HG02870 (cell line): ENCODE measurements around the gene ITSN1.

Experiments used
- ATAC-seq: cut with Tn5 transposase; IDR thresholded peaks from one replicate; pipeline ENCODE4 v1.9.1; 2021; ENCODE audit warnings: mild to moderate bottlenecking, moderate library complexity; ENCODE audit not compliant: unreplicated experiment

ITSN1 gene

DNA sequence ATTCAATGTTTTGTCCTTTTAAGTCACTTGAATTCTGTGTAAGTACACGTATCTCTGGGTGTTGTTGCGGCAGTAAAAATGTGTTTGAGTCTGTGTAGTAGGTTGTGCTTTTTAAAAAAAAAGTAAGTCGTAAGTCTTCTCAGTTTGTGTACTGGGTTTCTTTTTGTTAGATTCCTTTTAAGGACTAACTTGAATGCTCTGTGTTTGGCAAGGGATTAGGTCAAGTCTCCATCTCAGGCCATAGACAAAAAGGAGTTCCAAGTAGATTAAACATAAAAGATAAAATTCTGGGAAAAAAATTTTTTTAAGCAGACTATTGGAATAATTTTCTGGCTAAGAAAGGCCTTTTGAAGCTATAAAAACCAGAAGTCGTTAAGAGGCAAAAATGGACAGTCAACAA lies 160.2 kb downstream of the ITSN1 start:
- no peak for ATAC-seq

DNA sequence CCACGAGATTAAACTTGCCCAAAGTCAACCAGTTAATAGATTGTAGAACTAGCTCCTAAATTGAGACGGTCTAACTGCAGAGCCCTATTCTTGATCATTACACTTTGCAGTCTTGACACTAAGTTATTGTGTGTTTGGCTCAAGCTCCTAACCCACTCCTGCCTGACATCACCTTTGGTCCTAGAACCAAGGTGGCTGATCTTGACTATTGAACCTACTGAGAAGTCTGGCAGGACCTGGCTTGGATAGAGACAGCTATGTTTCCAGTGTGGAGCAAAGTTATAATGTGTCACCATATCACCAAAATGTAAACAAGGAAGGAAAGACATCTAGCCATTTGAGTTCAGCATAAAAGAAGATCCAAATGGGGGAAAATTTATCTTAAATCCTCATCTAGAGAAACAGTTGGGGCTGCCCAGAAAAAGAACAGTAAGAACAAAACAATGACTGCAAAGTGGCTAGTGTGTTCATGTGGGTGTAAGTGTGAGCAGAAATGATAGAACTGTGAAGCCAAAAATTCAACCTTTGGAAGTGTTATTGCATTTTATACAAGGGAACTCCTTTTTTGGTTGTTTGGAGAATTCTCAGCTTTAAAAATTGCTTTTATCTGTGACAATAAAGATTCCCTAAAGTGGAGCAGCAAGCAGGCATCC lies 166.5 kb downstream of the ITSN1 start:
- ATAC-seq: no peak

DNA sequence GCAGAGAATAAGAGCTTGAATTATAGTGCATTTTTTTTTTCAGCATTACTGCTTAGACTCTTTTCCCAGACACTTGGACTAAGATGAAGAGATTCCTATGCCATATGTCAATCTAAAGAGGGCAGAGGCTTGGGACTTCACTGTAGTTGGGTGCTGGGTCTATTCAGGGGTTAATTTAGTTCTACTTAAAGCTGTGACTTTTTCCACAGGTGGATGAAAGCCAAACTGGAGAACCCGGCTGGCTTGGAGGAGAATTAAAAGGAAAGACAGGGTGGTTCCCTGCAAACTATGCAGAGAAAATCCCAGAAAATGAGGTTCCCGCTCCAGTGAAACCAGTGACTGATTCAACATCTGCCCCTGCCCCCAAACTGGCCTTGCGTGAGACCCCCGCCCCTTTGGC lies 168.5 kb downstream of the ITSN1 start:
- ATAC-seq: no peak

DNA sequence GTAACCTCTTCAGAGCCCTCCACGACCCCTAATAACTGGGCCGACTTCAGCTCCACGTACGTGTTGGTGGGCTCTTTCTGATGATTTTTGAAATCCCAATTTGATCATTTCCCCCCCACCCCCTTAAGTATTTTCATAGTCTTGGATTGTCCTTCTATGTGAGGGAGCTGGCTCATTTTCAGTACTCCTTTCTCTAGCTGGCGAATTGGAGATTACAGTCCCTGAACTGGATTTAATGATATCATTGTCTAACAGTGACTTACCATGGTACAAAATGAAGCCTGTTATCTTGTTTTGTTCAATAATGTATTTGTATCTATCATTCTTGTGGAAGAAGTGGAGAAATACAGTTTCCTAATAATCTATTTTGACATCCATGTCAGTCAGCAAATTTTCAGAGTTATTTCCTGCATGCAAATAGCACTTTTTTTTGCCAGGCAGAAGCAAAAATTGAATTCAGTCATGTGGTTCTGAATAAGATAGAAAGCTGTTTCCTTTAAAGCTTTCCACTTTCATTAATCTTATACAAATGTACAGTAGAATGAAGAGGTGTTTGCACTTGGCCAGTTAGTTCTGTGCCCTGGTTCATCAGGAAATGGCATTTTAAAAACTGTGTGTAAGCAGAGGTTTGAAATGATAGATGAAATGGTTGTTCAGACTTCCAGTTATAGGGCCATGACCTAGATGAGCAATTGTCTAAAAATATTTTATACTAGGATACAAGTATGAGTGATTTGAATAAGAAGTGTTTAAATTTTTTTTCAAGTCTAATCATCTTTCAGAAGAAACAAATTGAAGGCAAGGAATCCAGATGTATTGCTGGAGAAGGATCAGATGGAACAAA lies 169.1 kb downstream of the ITSN1 start:
- ATAC-seq: no peak

- no peak for ATAC-seq
These were observed 171.6 kb downstream of the ITSN1 start for GRCh38 chr21:33813832-33814365.

- no peak for ATAC-seq
These were observed 172.9 kb downstream of the ITSN1 start for GRCh38 chr21:33815143-33815707.

DNA sequence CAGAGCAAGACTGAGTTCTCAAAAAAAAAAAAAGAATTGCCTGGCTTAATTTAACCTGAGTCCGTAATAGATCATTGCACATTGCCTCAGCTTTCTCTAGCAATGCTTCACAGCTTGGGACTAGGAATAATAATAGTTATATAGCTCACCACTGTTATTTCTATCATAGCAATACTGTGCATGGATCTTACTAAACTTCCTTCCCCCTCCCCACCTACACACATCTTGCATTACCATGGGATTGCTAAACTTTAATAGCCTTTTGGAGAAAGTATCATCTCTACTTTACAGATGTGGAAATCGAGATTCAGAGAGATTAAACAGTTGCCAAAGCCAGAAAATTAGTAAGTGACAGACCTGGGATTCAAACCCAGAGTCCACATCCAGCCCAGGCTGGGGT lies 173.9 kb downstream of the ITSN1 start:
- ATAC-seq: no peak

DNA sequence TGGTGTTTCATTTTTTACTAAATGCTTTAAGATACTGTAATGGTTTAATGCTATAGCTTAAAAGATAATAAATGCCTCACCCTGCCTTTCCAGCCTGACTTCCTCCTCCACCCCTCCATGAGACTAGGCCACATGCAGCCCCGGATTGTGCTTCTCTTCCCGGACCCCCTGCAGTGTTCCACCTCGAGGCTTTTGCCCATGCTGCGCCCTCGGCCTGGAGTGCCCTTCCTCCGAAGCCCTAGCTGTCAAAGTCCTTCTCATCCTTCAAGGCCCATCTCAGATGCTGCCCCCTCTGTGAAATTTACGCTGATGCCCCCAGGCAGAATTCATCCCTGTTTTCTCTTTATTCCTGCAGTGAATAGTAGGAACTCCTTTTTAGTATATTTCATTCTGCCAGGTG lies 174.8 kb downstream of the ITSN1 start:
- ATAC-seq: no peak

DNA sequence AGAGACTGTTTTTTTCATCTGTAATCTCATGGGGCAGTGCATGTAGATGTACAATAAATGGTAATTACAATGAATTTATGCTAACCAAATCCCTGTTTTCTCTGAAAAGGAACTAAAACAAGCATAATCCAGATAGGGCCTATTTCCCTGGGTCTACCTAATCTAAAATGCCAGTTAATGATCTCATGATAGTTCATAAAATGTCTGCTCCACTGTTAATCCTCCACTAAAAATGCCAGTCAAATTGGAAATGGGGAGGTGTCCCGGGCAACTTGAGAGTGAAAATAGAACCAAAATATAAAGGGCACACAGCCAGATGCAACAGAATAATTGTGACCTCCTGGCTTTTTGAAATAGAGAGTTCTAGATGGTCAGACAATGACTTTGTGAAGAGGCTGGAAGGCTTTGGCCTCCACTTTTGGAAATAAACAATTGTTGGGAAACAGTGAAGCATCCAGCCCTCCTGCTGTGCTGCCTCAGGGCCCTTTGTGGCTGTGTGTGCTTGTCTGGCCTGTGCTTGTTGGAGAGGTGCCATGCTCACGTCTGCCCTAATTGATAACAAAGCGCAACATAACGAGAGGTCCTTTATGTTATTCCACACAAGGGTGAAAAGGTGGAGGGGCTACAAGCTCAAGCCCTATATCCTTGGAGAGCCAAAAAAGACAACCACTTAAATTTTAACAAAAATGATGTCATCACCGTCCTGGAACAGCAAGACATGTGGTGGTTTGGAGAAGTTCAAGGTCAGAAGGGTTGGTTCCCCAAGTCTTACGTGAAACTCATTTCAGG lies 175.6 kb downstream of the ITSN1 start:
- ATAC-seq: no peak

GRCh38 chr21:33820230-33820770 lies 178.0 kb downstream of the ITSN1 start:
- ATAC-seq: no peak

GRCh38 chr21:33820798-33821197 lies 178.5 kb downstream of the ITSN1 start:
- no peak for ATAC-seq

DNA sequence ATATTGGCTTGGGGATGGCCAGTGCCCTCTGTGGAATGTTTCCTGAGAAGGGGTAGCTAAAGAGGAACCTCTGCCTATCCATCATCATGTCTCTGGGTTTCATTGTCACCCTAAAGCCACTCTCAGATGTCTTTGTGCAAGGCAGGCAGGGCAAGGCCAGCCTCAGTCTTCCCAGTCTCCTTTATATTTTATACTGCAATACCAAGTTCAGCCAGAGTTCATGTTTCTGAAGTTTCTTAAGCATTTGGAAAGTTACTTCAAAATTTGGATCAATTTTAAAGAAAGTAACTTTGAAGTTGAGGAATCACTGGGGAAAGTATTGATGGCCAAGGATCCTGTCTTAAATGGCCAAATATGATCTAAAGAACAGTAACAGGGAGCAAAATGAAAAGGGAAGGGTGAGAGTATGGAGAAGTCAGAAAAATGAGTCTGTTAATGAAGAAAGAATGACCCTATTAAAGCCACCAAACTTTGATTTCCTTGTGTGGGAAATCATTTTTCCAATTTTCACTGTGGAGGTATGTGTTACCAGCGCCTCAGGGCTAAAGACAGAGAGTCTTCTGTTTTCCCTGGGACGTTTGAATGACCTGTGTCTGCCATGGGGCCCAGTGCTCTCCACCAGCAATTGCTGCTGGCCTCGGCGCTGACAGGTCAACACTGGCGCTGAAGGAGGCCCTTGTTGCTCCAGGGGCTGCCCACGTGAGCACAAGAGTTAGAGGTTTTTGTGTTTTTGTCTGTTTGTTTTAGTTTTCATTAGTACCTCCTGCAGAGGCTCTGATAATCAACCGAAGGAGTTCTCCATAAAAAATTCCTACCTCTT lies 179.4 kb downstream of the ITSN1 start:
- ATAC-seq: no peak

- ATAC-seq: no peak
These were observed 182.0 kb downstream of the ITSN1 start for GRCh38 chr21:33824156-33824941.

DNA sequence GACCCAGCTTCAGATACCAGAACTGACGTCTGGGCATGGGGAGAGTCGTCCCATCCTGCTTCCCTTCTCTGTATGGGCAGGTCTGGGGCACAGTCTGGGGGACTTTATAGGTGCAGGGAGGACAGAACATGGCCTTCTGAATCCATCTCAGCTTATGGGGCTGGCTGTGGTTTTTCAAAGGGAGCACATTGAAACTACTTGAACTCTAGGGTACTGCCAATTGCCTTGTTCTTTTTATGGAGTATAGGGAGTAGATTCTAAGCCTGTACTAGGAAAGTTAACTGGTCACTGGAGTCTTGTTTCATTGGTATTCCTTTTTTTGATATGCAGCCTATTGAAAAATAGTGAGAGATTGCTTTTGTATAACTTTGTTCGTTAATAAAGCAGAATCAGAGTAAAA lies 183.1 kb downstream of the ITSN1 start:
- ATAC-seq: no peak

DNA sequence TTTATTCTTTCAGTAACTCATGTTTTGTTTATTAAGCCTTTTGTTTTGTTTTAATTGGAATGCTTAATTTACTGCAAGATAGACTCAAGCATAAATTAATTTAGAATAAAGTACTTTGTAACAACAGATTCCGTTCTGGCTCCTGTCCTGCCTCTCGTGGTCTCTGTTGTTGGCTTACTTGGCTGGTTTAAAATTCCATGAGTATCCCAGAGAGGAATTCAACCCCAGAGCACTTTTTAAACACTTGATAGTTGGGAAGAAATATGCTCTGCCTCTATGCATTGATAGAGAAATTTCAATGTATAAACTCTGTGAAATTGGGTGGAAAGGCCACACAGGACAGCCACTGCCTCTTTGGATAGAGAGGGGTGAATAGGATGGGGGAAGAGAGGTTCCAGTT lies 183.6 kb downstream of the ITSN1 start:
- no peak for ATAC-seq

- ATAC-seq: no peak
These were observed 185.8 kb downstream of the ITSN1 start for GRCh38 chr21:33828083-33828482.

DNA sequence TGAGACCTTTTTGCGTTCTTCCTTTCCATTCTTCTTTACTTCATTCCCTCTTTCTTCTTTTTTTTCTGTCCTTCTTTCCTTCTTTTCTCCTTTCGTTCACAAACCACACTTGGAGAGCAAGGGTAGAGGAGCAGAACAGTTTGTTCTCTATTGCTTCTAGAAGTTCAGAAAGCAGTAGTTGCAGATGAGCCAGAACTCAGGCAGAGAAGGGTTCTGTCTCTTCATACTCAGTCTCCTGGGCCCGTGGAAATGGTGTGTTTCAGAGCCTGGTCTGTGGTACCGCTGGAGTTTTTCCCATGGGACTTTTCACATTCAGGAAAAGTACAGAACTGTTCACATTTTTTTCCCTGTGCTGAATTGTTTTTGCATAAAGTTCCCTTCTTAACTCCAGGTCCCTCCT lies 186.3 kb downstream of the ITSN1 start:
- no peak for ATAC-seq

DNA sequence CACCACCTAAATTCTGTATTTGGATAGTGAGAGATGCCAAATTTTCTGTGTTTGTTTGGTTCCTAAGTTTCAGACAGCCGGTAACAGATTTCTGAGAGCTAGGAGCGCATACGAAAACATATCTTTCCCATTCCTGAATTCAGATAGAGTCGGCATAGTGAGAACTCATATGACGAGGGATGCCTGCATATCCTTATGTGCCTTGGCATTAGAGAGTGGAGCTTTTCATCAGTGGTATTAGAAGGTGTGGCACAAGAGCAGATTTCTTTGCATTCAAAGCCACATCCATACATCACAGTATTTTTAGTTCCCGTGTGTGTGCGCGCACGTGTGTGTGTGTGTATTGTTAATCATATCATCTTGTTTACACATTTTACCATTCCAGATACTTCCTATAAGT lies 187.5 kb downstream of the ITSN1 start:
- ATAC-seq: no peak

DNA sequence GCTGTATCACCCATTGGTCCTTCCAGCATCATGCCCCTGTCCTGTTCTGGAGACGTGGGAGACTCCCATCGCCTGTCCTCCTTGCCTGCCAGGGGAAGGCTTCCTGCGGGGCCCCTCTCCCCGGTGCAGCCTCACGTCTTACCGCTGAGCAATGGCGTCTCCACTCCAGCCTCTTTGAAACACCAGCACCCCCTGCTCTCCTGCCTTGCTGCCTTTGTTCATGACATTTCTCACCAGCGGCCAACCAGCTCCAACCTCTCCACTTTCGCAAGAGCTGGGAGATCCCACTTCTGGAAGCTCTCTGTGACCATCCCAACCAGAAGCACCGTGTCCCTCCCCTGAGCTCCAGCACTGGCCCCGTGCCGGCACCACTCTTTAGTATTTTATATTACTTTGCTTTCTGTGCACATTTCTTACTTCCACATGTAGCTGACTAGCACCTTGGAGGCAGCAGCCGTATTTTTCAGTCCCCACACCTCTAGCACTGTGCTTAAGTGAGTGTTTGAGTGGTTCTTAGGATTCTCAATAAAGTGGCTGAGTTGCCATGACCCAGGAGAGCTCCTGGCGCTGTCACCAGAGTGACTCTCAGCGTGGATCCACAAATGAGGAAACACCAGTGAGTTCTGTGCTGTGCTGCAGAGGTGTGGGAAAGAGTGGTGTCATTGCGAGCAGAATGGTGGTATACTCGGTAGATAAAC lies 189.8 kb downstream of the ITSN1 start:
- ATAC-seq: no peak
